IMR-90 (cell line): Measurements from ENCODE around the gene LMNB1. TPM values are rescaled to one million over a fixed set of nuclear protein-coding genes. Genes with fewer than 3 reads are reported as not detected.

Source experiments
- ATAC-seq: fragments of 200-7000 bp; cut with Tn5 transposase; 2 replicates; pipeline ENCODE4 v1.9.1; 2020; ENCODE audit warnings: low read depth, mild to moderate bottlenecking, moderate library complexity
- BruUV-seq: library from RNA; stranded (reverse); fragments of 400-500 nt; replicated peaks from 2 replicates; lab custom pipeline; 2021; lab: Mats Ljungman, UMichigan
- CTCF ChIA-PET: fragments of 300-600 bp; formaldehyde crosslinking; extraction: SDS; loops from one replicate; lab custom pipeline; 2021; ENCODE audit warnings: antibody characterized with exemption; lab: Yijun Ruan, JAX
- POLR2A ChIA-PET: fragments of 300-600 bp; sonication (Branson Sonifier 250); formaldehyde crosslinking; loops from one replicate; lab custom pipeline; 2022; ENCODE audit warnings: antibody characterized with exemption; ENCODE audit not compliant: unreplicated experiment; lab: Charles Lee
- DNase-seq: peaks from one replicate; pipeline ENCODE4 v3.0.0; 2013
- H2AFZ ChIP-seq: replicated peaks from 2 replicates; pipeline ENCODE3; 2013; ENCODE audit warnings: low read length, mild to moderate bottlenecking; ENCODE audit not compliant: poor library complexity
- H2AK5ac ChIP-seq: 2 replicates; pipeline ENCODE4 v1.6.1; 2013; ENCODE audit warnings: low read depth, low read length, inconsistent platforms
- H2AK9ac ChIP-seq: replicated peaks from 2 replicates; pipeline ENCODE3; 2013; ENCODE audit warnings: mild to moderate bottlenecking, low read depth, low read length, moderate library complexity; ENCODE audit not compliant: poor library complexity
- H2BK120ac ChIP-seq: 2 replicates; pipeline ENCODE4 v1.6.1; 2013; ENCODE audit warnings: low read depth, low read length, inconsistent platforms
- H2BK15ac ChIP-seq: 3 replicates; pipeline ENCODE4 v1.6.1; 2013; ENCODE audit warnings: low read depth, low read length, inconsistent platforms
- H2BK20ac ChIP-seq: 2 replicates; pipeline ENCODE4 v1.6.1; 2013; ENCODE audit warnings: low read depth, mild to moderate bottlenecking, inconsistent platforms, low read length, moderate library complexity
- H2BK5ac ChIP-seq: 2 replicates; pipeline ENCODE4 v1.6.1; 2013; ENCODE audit warnings: mild to moderate bottlenecking, low read depth, low read length, inconsistent platforms; ENCODE audit not compliant: poor library complexity, severe bottlenecking
- H3K14ac ChIP-seq: replicated peaks from 2 replicates; pipeline ENCODE4 v1.6.1; 2013; ENCODE audit warnings: low read depth, low read length, inconsistent platforms
- H3K18ac ChIP-seq: 2 replicates; pipeline ENCODE4 v1.6.1; 2013; ENCODE audit warnings: low read depth, low read length, control low read depth
- H3K23ac ChIP-seq: 2 replicates; pipeline ENCODE4 v1.6.1; 2013; ENCODE audit warnings: low read depth, low read length, inconsistent platforms
- H3K27ac ChIP-seq: 2 replicates; pipeline ENCODE4 v1.5.1; 2013; ENCODE audit warnings: mild to moderate bottlenecking, control low read depth, low read length; ENCODE audit not compliant: insufficient read depth
- H3K27me3 ChIP-seq: 2 replicates; pipeline ENCODE4 v1.6.1; 2013; ENCODE audit warnings: low read length; ENCODE audit not compliant: control insufficient read depth, insufficient read depth
- H3K36me3 ChIP-seq: 2 replicates; pipeline ENCODE4 v1.6.1; 2013; ENCODE audit warnings: low read length, mixed read lengths; ENCODE audit not compliant: control insufficient read depth, insufficient read depth
- H3K4ac ChIP-seq: 2 replicates; pipeline ENCODE4 v1.6.1; 2013; ENCODE audit warnings: low read depth, low read length, inconsistent platforms
- H3K4me1 ChIP-seq: 2 replicates; pipeline ENCODE4 v1.6.1; 2013; ENCODE audit warnings: low read length, mixed read lengths; ENCODE audit not compliant: control insufficient read depth, insufficient read depth
- H3K4me2 ChIP-seq: 2 replicates; pipeline ENCODE4 v1.6.1; 2013; ENCODE audit warnings: low read depth, mild to moderate bottlenecking, control low read depth, low read length, moderate library complexity
- H3K4me3 ChIP-seq: 2 replicates; pipeline ENCODE4 v1.5.1; 2013; ENCODE audit warnings: low read depth, mild to moderate bottlenecking, control low read depth, low read length, moderate library complexity; ENCODE audit not compliant: insufficient read depth
- H3K56ac ChIP-seq: 2 replicates; pipeline ENCODE4 v1.6.1; 2013; ENCODE audit warnings: low read length, inconsistent platforms; ENCODE audit not compliant: insufficient read depth; ENCODE audit errors: extremely low read depth
- H3K79me1 ChIP-seq, 2 experiments: 2 replicates each; pipeline ENCODE4 v1.6.1; 2013; ENCODE audit warnings: low read length in 2 of 2, inconsistent platforms in 1 of 2, low read depth in 1 of 2
- H3K9ac ChIP-seq: 2 replicates; pipeline ENCODE4 v1.6.1; 2013; ENCODE audit warnings: low read depth, low read length, control low read depth
- H3K9me1 ChIP-seq: 2 replicates; pipeline ENCODE4 v1.6.1; 2013; ENCODE audit warnings: low read length, inconsistent platforms; ENCODE audit not compliant: insufficient read depth
- H3K9me3 ChIP-seq: 2 replicates; pipeline ENCODE4 v1.6.1; 2013; ENCODE audit warnings: low read length; ENCODE audit not compliant: control insufficient read depth, insufficient read depth
- H4K20me1 ChIP-seq: 2 replicates; pipeline ENCODE4 v1.6.1; 2013; ENCODE audit warnings: low read length, inconsistent platforms; ENCODE audit not compliant: insufficient read depth
- H4K5ac ChIP-seq: 2 replicates; pipeline ENCODE4 v1.6.1; 2013; ENCODE audit warnings: mild to moderate bottlenecking, low read depth, low read length, control low read depth
- H4K8ac ChIP-seq, 2 experiments: 2 replicates each; pipeline ENCODE4 v1.6.1; 2013; ENCODE audit warnings: low read depth in 2 of 2, low read length in 2 of 2, control low read depth in 1 of 2, inconsistent platforms in 1 of 2
- H4K91ac ChIP-seq: 2 replicates; pipeline ENCODE4 v1.6.1; 2013; ENCODE audit warnings: low read depth, low read length, inconsistent platforms; ENCODE audit not compliant: insufficient read depth
- BHLHE40 ChIP-seq: fragments of 150-350 bp; IDR thresholded peaks from 2 replicates; pipeline ENCODE4 v1.6.1; 2016; ENCODE audit warnings: mild to moderate bottlenecking, low read depth, low read length
- CEBPB ChIP-seq: IDR thresholded peaks from 2 replicates; pipeline ENCODE4 v1.6.1; 2012; ENCODE audit warnings: low read depth, low read length, improper control_type of control experiment
- CHD1 ChIP-seq: IDR thresholded peaks from 2 replicates; pipeline ENCODE4 v1.6.1; 2012; ENCODE audit warnings: low read depth, low read length, improper control_type of control experiment
- FOS ChIP-seq: fragments of 150-350 bp; IDR thresholded peaks from 2 replicates; pipeline ENCODE4 v1.6.1; 2016; ENCODE audit warnings: low read depth, low read length
- MAFK ChIP-seq: IDR thresholded peaks from 2 replicates; pipeline ENCODE4 v1.6.1; 2012; ENCODE audit warnings: low read depth, low read length, improper control_type of control experiment
- MAZ ChIP-seq: IDR thresholded peaks from 2 replicates; pipeline ENCODE4 v1.6.1; 2012; ENCODE audit warnings: low read depth, mild to moderate bottlenecking, low read length, improper control_type of control experiment, moderate library complexity, borderline replicate concordance
- MXI1 ChIP-seq: IDR thresholded peaks from 2 replicates; pipeline ENCODE4 v1.6.1; 2012; ENCODE audit warnings: low read depth, mild to moderate bottlenecking, low read length, moderate library complexity, borderline replicate concordance
- NFE2L2 ChIP-seq: fragments of 150-350 bp; IDR thresholded peaks from 2 replicates; pipeline ENCODE4 v1.6.1; 2016; ENCODE audit warnings: low read depth, mild to moderate bottlenecking, low read length
- POLR2A ChIP-seq: IDR thresholded peaks from 2 replicates; pipeline ENCODE4 v1.6.1; 2012; ENCODE audit warnings: mild to moderate bottlenecking, low read depth, low read length
- RCOR1 ChIP-seq: IDR thresholded peaks from 2 replicates; pipeline ENCODE4 v1.6.1; 2012; ENCODE audit warnings: mild to moderate bottlenecking, low read length, improper control_type of control experiment; ENCODE audit not compliant: insufficient replicate concordance
- RFX5 ChIP-seq: IDR thresholded peaks from 2 replicates; pipeline ENCODE4 v1.8.0; 2012; ENCODE audit warnings: low read depth, mild to moderate bottlenecking, low read length, moderate library complexity
- SMC3 ChIP-seq: fragments of 150-350 bp; IDR thresholded peaks from 2 replicates; pipeline ENCODE4 v1.6.1; 2016; ENCODE audit warnings: low read depth, mild to moderate bottlenecking, antibody characterized with exemption, low read length, moderate library complexity
- WGBS, 2 experiments: methylation state at CpG; one replicate each; pipeline versions ENCODE4 v1.1.5 to v1.1.7; 2013; ENCODE audit warnings: missing lambda C conversion rate in 2 of 2; ENCODE audit not compliant: insufficient read length in 1 of 2; ENCODE audit errors: extremely low coverage in 2 of 2; 5-methylcytosine and 5-hydroxymethylcytosine counted together
- dilution Hi-C: fragments of 300-500 bp; cut with HindIII; formaldehyde crosslinking; loops from one replicate; pipeline ENCODE4 v1.14.3; 2018; ENCODE audit warnings: low sequenced_read_pairs; ENCODE audit not compliant: unreplicated experiment
- in situ Hi-C: fragments of 300-500 bp; cut with MboI; formaldehyde crosslinking; loops from 3 replicates; pipeline ENCODE4 v1.14.3; 2019; ENCODE audit warnings: low sequenced_read_pairs, inconsistent platforms, mixed read lengths
- intact Hi-C: fragments of 100-400 bp; cut with micrococcal nuclease; formaldehyde crosslinking; loops from 2 replicates; pipeline ENCODE4 v1.10.0; 2022
- polyA plus RNA-seq, 3 experiments: library from polyadenylated mRNA; depleted of rRNA; stranded (reverse); fragments of >200 nt; gene quantifications; 2 replicates each; pipeline ENCODE4 v1.2.3, GENCODE V29; 2012; ENCODE audit warnings: low replicate concordance in 1 of 3
- total RNA-seq: library from RNA; depleted of rRNA; stranded (reverse); fragments of >200 nt; gene quantifications from 2 replicates; pipeline ENCODE4 v1.2.3, GENCODE V29; 2012
- TF ChIP-seq, protein P1 (sequence below): fragments of 150-350 bp; IDR thresholded peaks from 2 replicates; pipeline ENCODE4 v1.6.1; 2017; ENCODE audit warnings: mild to moderate bottlenecking, antibody characterized with exemption, low read length, low read depth
- TF ChIP-seq, protein P2 (sequence below): fragments of 150-350 bp; IDR thresholded peaks from 2 replicates; pipeline ENCODE4 v1.6.1; 2016; ENCODE audit warnings: low read depth, mild to moderate bottlenecking, low read length, moderate library complexity, borderline replicate concordance

The LMNB1 gene
- total and polyA plus RNA-seq, 2 of the 4 experiments (the other 2 are of a cell fraction) = 36.0 to 53.6 TPM

DNA sequence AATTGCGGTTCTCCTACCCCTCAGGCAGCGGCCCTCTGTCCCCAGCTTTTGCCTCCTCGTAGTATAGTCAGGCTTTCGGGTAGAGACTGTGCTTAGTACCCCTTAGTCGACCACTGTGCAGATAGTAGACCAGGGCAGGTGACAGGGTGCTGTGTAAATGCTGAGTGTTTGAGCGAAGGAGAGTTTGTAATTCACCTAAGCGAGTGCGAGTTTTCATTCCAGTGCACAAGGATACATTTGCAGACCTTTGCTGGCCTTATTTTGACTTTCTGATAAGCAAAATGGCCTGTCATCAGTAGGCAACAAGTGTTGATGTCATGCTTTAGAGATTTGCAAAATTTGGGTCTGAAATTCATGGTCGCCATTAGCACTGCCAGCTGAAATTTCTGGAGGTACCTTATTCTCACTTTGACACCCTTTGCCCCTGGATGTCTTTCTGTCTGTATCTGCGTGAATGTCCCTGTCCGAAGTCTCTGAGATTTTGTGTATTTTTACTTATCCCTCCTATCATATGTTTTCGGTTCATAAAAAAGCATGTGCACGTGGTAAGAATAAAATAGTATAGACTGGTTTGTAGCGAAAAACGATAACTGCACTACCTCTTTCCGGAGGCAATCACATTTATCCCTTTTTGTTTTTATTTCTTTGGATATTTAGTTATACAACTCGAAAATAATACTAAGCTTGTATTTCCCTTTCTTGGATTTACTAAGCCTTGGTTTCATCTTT lies 1.9 kb downstream of the LMNB1 start:
- Histone ChIP-seq H3K4me1 (no peaks in the 10 kb centered on the region), H2BK20ac (no peak overlapping the region), H2BK120ac (no peak overlapping the region), H3K9me1 (no peaks in the 10 kb centered on the region), H3K4me3 (peak overlapping the region; percentile 92), H3K4me2 (peak overlapping the region; percentile 96), H3K14ac (peak overlapping the region; percentile 64; the same call in 1 of the 2 replicates), H3K79me1 (peaks cover 0 to 3% of the 10 kb centered on the region in 2 experiments; a peak in 1 of 4 replicates), H3K27ac (peak overlapping the region; percentile 64), H4K8ac (peak overlapping the region; percentile 29 to 46; a peak in 3 of 4 replicates), H2BK15ac (no peak overlapping the region), H3K4ac (peak overlapping the region; percentile 54), H3K9me3 (no peaks in the 10 kb centered on the region), H2BK5ac (peak overlapping the region; percentile 25), H3K36me3 (no peaks in the 10 kb centered on the region), H3K27me3 (no peaks in the 10 kb centered on the region), H3K23ac (peak overlapping the region; percentile 92), H2AK9ac (peak overlapping the region; percentile 49), H2AFZ (peak overlapping the region; percentile 99), H3K9ac (peak overlapping the region; percentile 72), H4K20me1 (peaks cover 7% of the 10 kb centered on the region), H4K91ac (peak overlapping the region; percentile 52), H4K5ac (no peak overlapping the region), H2AK5ac (peak overlapping the region; percentile 22; the same call in 1 of the 2 replicates), H3K18ac (no peak overlapping the region), H3K56ac (0 out of 2 replicates have a peak overlapping the region, but pooled peaks have one; percentile 33)
- CTCF ChIA-PET = interaction anchor here (1.0 to 1.3 kb wide), 4 partner anchors 11 to 124 kb away, joined by 3 to 6 read pairs (median 3); no protein-coding TSS in a partner anchor
- no peak for DNase-seq
- intact Hi-C loops (loop anchor here (5.0 kb wide), 1 partner anchor 182 kb away; the partner anchor contains the start of gene ALDH7A1), in situ Hi-C loops (loop anchor here (10.0 kb wide), 1 partner anchor 104 kb away; no protein-coding TSS in a partner anchor), dilution Hi-C loops (loop anchor here (25.0 kb wide), 1 partner anchor 117 kb away; no protein-coding TSS in a partner anchor)
- POLR2A ChIA-PET = no interaction called here
- 0% methylated on average over 2 of the region's 17 CpGs; no CpG with 5 or more reads in 1 of the 2 experiments for WGBS, 2 experiments
- TSS peak; percentile 18 for BruUV-seq
- ATAC-seq = no peak; the same call in 1 of the 2 replicates
- TF ChIP-seq, protein P1, sequence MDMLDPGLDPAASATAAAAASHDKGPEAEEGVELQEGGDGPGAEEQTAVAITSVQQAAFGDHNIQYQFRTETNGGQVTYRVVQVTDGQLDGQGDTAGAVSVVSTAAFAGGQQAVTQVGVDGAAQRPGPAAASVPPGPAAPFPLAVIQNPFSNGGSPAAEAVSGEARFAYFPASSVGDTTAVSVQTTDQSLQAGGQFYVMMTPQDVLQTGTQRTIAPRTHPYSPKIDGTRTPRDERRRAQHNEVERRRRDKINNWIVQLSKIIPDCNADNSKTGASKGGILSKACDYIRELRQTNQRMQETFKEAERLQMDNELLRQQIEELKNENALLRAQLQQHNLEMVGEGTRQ = no peak; the same call in 1 of the 2 replicates
- TF ChIP-seq NFE2L2 = no peak
- TF ChIP-seq CHD1 = no peak
- TF ChIP-seq FOS = no peak
- no peak for TF ChIP-seq SMC3
- TF ChIP-seq MAFK = no peak
- TF ChIP-seq MXI1 = no peak
- TF ChIP-seq RCOR1 = no peak
- no peak for TF ChIP-seq RFX5
- TF ChIP-seq MAZ = no peak
- TF ChIP-seq, protein P2, sequence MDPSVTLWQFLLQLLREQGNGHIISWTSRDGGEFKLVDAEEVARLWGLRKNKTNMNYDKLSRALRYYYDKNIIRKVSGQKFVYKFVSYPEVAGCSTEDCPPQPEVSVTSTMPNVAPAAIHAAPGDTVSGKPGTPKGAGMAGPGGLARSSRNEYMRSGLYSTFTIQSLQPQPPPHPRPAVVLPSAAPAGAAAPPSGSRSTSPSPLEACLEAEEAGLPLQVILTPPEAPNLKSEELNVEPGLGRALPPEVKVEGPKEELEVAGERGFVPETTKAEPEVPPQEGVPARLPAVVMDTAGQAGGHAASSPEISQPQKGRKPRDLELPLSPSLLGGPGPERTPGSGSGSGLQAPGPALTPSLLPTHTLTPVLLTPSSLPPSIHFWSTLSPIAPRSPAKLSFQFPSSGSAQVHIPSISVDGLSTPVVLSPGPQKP = no peak
- no peak for TF ChIP-seq POLR2A
- no peak for TF ChIP-seq BHLHE40
- no peak for TF ChIP-seq CEBPB
